ENCODE measurements around the gene ATP1B3. TPM values are rescaled to one million over a fixed set of nuclear protein-coding genes. Genes with fewer than 3 reads are reported as not detected.

The ATP1B3 gene
- total RNA-seq, 5 donors from 2014 or later (not counting 1 experiment from before 2014, with no cell fraction given), result 28.7 to 41.4 (median 35.3) TPM

- Mint-ChIP-seq H3K4me3 (no peak overlapping the region), H3K4me1 (no peaks in the 10 kb centered on the region), H3K27me3 (no peaks in the 10 kb centered on the region), H3K9me3 (no peaks in the 10 kb centered on the region), H3K36me3 (peaks cover 32% of the 10 kb centered on the region), H3K27ac (peak overlapping the region in 1 of 2 donors; percentile 48)
- POLR2A ChIA-PET, result no interaction called here
- no peak for ATAC-seq (replicated peaks in 1 of 4)
- Histone ChIP-seq H3K4me3 (ENCODE audit: control insufficient read depth in 1 of 2, extremely low read depth in 1 of 2, low read length in 1 of 2) (no peak overlapping the region), H3K9me3 (no peaks in the 10 kb centered on the region), H3K27me3 (replicated peaks in 1 of 2; ENCODE audit: control insufficient read depth in 2 of 2, extremely low read depth in 1 of 2, insufficient read depth in 2 of 2, low read length in 1 of 2) (no peaks in the 10 kb centered on the region), H3K4me1 (ENCODE audit: control insufficient read depth in 1 of 2, extremely low read depth in 1 of 2, insufficient read depth in 2 of 2, low read length in 2 of 2) (no peaks in the 10 kb centered on the region), H3K27ac (ENCODE audit: low read length) (no peak overlapping the region), H3K36me3 (ENCODE audit: control insufficient read depth in 2 of 2, extremely low read depth in 1 of 2, insufficient read depth in 1 of 2, low read length in 1 of 2) (peaks cover 4 to 13% of the 10 kb centered on the region in 2 donors)
- DNase-seq, result no peak
- 98% methylated on average over 14 of the region's 15 CpGs for WGBS (ENCODE audit: insufficient coverage)
- CTCF ChIA-PET, result no interaction called here
Measured at GRCh38 chr3:141928631-141929270, 52.3 kb downstream of the ATP1B3 start.

GRCh38 chr3:141929341-141929995, 53.0 kb downstream of the ATP1B3 start:
- peaks cover 4 to 13% of the 10 kb centered on the region in 2 donors for H3K36me3 ChIP-seq (ENCODE audit: control insufficient read depth in 2 of 2, extremely low read depth in 1 of 2, insufficient read depth in 1 of 2, low read length in 1 of 2)
- CTCF ChIA-PET, result no interaction called here
- 90% methylated on average over 6 of the region's 7 CpGs for WGBS (ENCODE audit: insufficient coverage)
- no peaks in the 10 kb centered on the region for H3K9me3 ChIP-seq
- Mint-ChIP-seq H3K27me3 (no peaks in the 10 kb centered on the region), H3K9me3 (no peaks in the 10 kb centered on the region), H3K27ac (no peak overlapping the region), H3K4me1 (no peaks in the 10 kb centered on the region), H3K36me3 (peaks cover 29% of the 10 kb centered on the region), H3K4me3 (no peak overlapping the region)
- ATAC-seq (replicated peaks in 1 of 4) (no peak), DNase-seq (no peak)
- H3K4me3 ChIP-seq (ENCODE audit: control insufficient read depth in 1 of 2, extremely low read depth in 1 of 2, low read length in 1 of 2), result no peak overlapping the region
- POLR2A ChIA-PET, result no interaction called here
- no peaks in the 10 kb centered on the region for H3K4me1 ChIP-seq (ENCODE audit: control insufficient read depth in 1 of 2, extremely low read depth in 1 of 2, insufficient read depth in 2 of 2, low read length in 2 of 2)
- no peak overlapping the region for H3K27ac ChIP-seq (ENCODE audit: low read length)
- H3K27me3 ChIP-seq (replicated peaks in 1 of 2; ENCODE audit: control insufficient read depth in 2 of 2, extremely low read depth in 1 of 2, insufficient read depth in 2 of 2, low read length in 1 of 2), result no peaks in the 10 kb centered on the region

GRCh38 chr3:141930801-141931200, 54.4 kb downstream of the ATP1B3 start:
- POLR2A ChIA-PET, result no interaction called here
- Histone ChIP-seq H3K36me3 (ENCODE audit: control insufficient read depth in 2 of 2, extremely low read depth in 1 of 2, insufficient read depth in 1 of 2, low read length in 1 of 2) (peaks cover 4 to 13% of the 10 kb centered on the region in 2 donors), H3K4me1 (ENCODE audit: control insufficient read depth in 1 of 2, extremely low read depth in 1 of 2, insufficient read depth in 2 of 2, low read length in 2 of 2) (no peaks in the 10 kb centered on the region), H3K27me3 (replicated peaks in 1 of 2; ENCODE audit: control insufficient read depth in 2 of 2, extremely low read depth in 1 of 2, insufficient read depth in 2 of 2, low read length in 1 of 2) (no peaks in the 10 kb centered on the region), H3K9me3 (no peaks in the 10 kb centered on the region), H3K27ac (ENCODE audit: low read length) (no peak overlapping the region), H3K4me3 (ENCODE audit: control insufficient read depth in 1 of 2, extremely low read depth in 1 of 2, low read length in 1 of 2) (no peak overlapping the region)
- no peak for DNase-seq
- CTCF ChIA-PET, result no interaction called here
- H3K9me3 Mint-ChIP-seq, result no peaks in the 10 kb centered on the region
- ATAC-seq (replicated peaks in 1 of 4), result no peak
- 100% methylated on average over 1 of the region's 4 CpGs for WGBS (ENCODE audit: insufficient coverage)
- no peak overlapping the region for H3K27ac Mint-ChIP-seq
- H3K36me3 Mint-ChIP-seq, result peaks cover 23% of the 10 kb centered on the region
- H3K27me3 Mint-ChIP-seq, result no peaks in the 10 kb centered on the region
- H3K4me1 Mint-ChIP-seq, result no peaks in the 10 kb centered on the region
- no peak overlapping the region for H3K4me3 Mint-ChIP-seq

GRCh38 chr3:141933421-141934300, 57.2 kb downstream of the ATP1B3 start:
- DNase-seq (no peak), ATAC-seq (replicated peaks in 1 of 4) (no peak)
- POLR2A ChIA-PET, result interaction anchor here in 1 of 2 donors (0.6 kb wide), 1 partner anchor 34 kb away, joined by 3 read pairs; no protein-coding TSS in a partner anchor
- no peaks in the 10 kb centered on the region for H3K36me3 ChIP-seq (ENCODE audit: control insufficient read depth in 2 of 2, extremely low read depth in 1 of 2, insufficient read depth in 1 of 2, low read length in 1 of 2)
- Mint-ChIP-seq H3K27me3 (no peaks in the 10 kb centered on the region), H3K36me3 (peaks cover 7% of the 10 kb centered on the region), H3K27ac (peak overlapping the region in 1 of 2 donors; percentile 22), H3K4me1 (no peaks in the 10 kb centered on the region), H3K9me3 (no peaks in the 10 kb centered on the region), H3K4me3 (no peak overlapping the region)
- H3K27ac ChIP-seq (ENCODE audit: low read length), result no peak overlapping the region
- H3K4me3 ChIP-seq (ENCODE audit: control insufficient read depth in 1 of 2, extremely low read depth in 1 of 2, low read length in 1 of 2), result no peak overlapping the region
- no peaks in the 10 kb centered on the region for H3K4me1 ChIP-seq (ENCODE audit: control insufficient read depth in 1 of 2, extremely low read depth in 1 of 2, insufficient read depth in 2 of 2, low read length in 2 of 2)
- 69% methylated on average over 11 of the region's 16 CpGs for WGBS (ENCODE audit: insufficient coverage)
- no peaks in the 10 kb centered on the region for H3K27me3 ChIP-seq (replicated peaks in 1 of 2; ENCODE audit: control insufficient read depth in 2 of 2, extremely low read depth in 1 of 2, insufficient read depth in 2 of 2, low read length in 1 of 2)
- H3K9me3 ChIP-seq, result no peaks in the 10 kb centered on the region
- CTCF ChIA-PET, result no interaction called here

GRCh38 chr3:141934354-141934753, 57.9 kb downstream of the ATP1B3 start:
- no peaks in the 10 kb centered on the region for H3K9me3 Mint-ChIP-seq
- no peak overlapping the region for H3K27ac Mint-ChIP-seq
- 93% methylated on average over 3 of the region's 4 CpGs for WGBS (ENCODE audit: insufficient coverage)
- Histone ChIP-seq H3K4me3 (ENCODE audit: control insufficient read depth in 1 of 2, extremely low read depth in 1 of 2, low read length in 1 of 2) (no peak overlapping the region), H3K4me1 (ENCODE audit: control insufficient read depth in 1 of 2, extremely low read depth in 1 of 2, insufficient read depth in 2 of 2, low read length in 2 of 2) (no peaks in the 10 kb centered on the region), H3K9me3 (no peaks in the 10 kb centered on the region), H3K27me3 (replicated peaks in 1 of 2; ENCODE audit: control insufficient read depth in 2 of 2, extremely low read depth in 1 of 2, insufficient read depth in 2 of 2, low read length in 1 of 2) (no peaks in the 10 kb centered on the region), H3K27ac (ENCODE audit: low read length) (no peak overlapping the region), H3K36me3 (ENCODE audit: control insufficient read depth in 2 of 2, extremely low read depth in 1 of 2, insufficient read depth in 1 of 2, low read length in 1 of 2) (no peaks in the 10 kb centered on the region)
- peaks cover under 1% of the 10 kb centered on the region for H3K36me3 Mint-ChIP-seq
- DNase-seq (no peak), ATAC-seq (replicated peaks in 1 of 4) (no peak)
- no peaks in the 10 kb centered on the region for H3K4me1 Mint-ChIP-seq
- H3K27me3 Mint-ChIP-seq, result no peaks in the 10 kb centered on the region
- ChIA-PET POLR2A (interaction anchor here in 1 of 2 donors (0.6 kb wide), 2 partner anchors 35 to 238 kb away, joined by 3 to 7 read pairs; no protein-coding TSS in a partner anchor), CTCF (no interaction called here)
- no peak overlapping the region for H3K4me3 Mint-ChIP-seq

- CTCF ChIA-PET, result no interaction called here
- Mint-ChIP-seq H3K36me3 (no peaks in the 10 kb centered on the region), H3K4me1 (peaks cover 0 to 7% (median 2%) of the 10 kb centered on the region in 3 donors), H3K9me3 (no peaks in the 10 kb centered on the region), H3K27me3 (no peaks in the 10 kb centered on the region), H3K27ac (no peak overlapping the region), H3K4me3 (no peak overlapping the region)
- POLR2A ChIA-PET, result no interaction called here
- Histone ChIP-seq H3K27me3 (replicated peaks in 1 of 2; ENCODE audit: control insufficient read depth in 2 of 2, extremely low read depth in 1 of 2, insufficient read depth in 2 of 2, low read length in 1 of 2) (no peaks in the 10 kb centered on the region), H3K4me1 (ENCODE audit: control insufficient read depth in 1 of 2, extremely low read depth in 1 of 2, insufficient read depth in 2 of 2, low read length in 2 of 2) (no peaks in the 10 kb centered on the region), H3K36me3 (ENCODE audit: control insufficient read depth in 2 of 2, extremely low read depth in 1 of 2, insufficient read depth in 1 of 2, low read length in 1 of 2) (no peaks in the 10 kb centered on the region), H3K9me3 (no peaks in the 10 kb centered on the region), H3K27ac (ENCODE audit: low read length) (no peak overlapping the region), H3K4me3 (ENCODE audit: control insufficient read depth in 1 of 2, extremely low read depth in 1 of 2, low read length in 1 of 2) (no peak overlapping the region)
- DNase-seq (no peak), ATAC-seq (replicated peaks in 1 of 4) (no peak)
- WGBS (ENCODE audit: insufficient coverage), result 95% methylated on average over 8 of the region's 20 CpGs
Measured at GRCh38 chr3:141938011-141938500, 61.6 kb downstream of the ATP1B3 start.

Data from T-cell (primary cell).